NCI-H1092 (cell line): ENCODE results near the gene PCBP3.
"Not testable (repeated sequence)": the region's sequence is repeated elsewhere in the genome, so short reads cannot be mapped to it uniquely, and the experiment has no call there.

Experiments
- DNase-seq: peaks from one replicate; lab custom pipeline; 2025; lab: John Stamatoyannopoulos, UW

PCBP3 gene

GRCh38 chr21:45635271-45636151, 8.0 kb upstream of the PCBP3 start:
- no peak for DNase-seq

- no peak for DNase-seq
These were observed 7.1 kb upstream of the PCBP3 start for GRCh38 chr21:45636459-45636858.

- no peak for DNase-seq
These were observed 6.4 kb upstream of the PCBP3 start for GRCh38 chr21:45636951-45637646.

- DNase-seq: no peak
These were observed 5.6 kb upstream of the PCBP3 start for GRCh38 chr21:45637883-45638282.

GRCh38 chr21:45638707-45639106, 4.8 kb upstream of the PCBP3 start:
- no peak for DNase-seq

- DNase-seq: no peak
These were observed 4.1 kb upstream of the PCBP3 start for GRCh38 chr21:45639206-45640000.

- DNase-seq: no peak
These were observed 3.3 kb upstream of the PCBP3 start for GRCh38 chr21:45640001-45640887.

- DNase-seq: no peak
These were observed 2.5 kb upstream of the PCBP3 start for GRCh38 chr21:45640888-45641479.

GRCh38 chr21:45641480-45642035, 2.0 kb upstream of the PCBP3 start:
- no peak for DNase-seq

- no peak for DNase-seq
These were observed 1.3 kb upstream of the PCBP3 start for GRCh38 chr21:45642122-45642813.

- DNase-seq: no peak
These were observed 749 bp downstream of the PCBP3 start for GRCh38 chr21:45644041-45644906.

GRCh38 chr21:45651921-45652320, 8.4 kb downstream of the PCBP3 start:
- DNase-seq: no peak

- no peak for DNase-seq
These were observed 11.6 kb downstream of the PCBP3 start for GRCh38 chr21:45655124-45655523.

GRCh38 chr21:45656114-45656513, 12.6 kb downstream of the PCBP3 start:
- DNase-seq: not testable (repeated sequence)

- DNase-seq: not testable (repeated sequence)
These were observed 18.5 kb downstream of the PCBP3 start for GRCh38 chr21:45661913-45662622.

GRCh38 chr21:45662623-45663245, 19.2 kb downstream of the PCBP3 start:
- DNase-seq: not testable (repeated sequence)

- DNase-seq: no peak
These were observed 25.9 kb downstream of the PCBP3 start for GRCh38 chr21:45669382-45669781.

- DNase-seq: no peak
These were observed 27.2 kb downstream of the PCBP3 start for GRCh38 chr21:45670731-45671130.
